HG03520 (cell line): Measurements from ENCODE around the gene KRT85.
A peak's percentile ranks its signal among the peaks of the same experiment; 100 is the strongest.

Experiments used
- ATAC-seq: cut with Tn5 transposase; IDR thresholded peaks from one replicate; pipeline ENCODE4 v1.9.1; 2021; ENCODE audit warnings: mild to moderate bottlenecking, moderate library complexity; ENCODE audit not compliant: unreplicated experiment

The KRT85 gene

DNA sequence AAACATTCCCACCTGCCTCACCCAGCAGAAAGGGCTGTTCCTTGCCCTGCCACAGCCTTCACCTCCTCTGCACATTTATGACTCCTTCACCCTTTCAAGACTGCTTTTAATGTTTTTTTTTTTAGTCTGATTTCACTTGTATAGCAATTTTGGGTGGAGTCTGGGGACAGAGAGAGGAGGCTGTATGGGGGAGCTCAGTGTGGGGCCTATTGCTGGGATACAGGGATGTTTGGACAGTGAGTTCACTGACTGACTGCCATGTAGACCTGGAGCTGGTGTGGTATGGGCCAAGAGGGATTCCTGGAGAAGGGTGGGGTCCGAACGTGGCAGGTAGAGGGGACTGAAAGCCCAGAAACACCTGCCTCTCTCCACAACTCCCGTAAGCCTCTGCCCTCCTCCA is 1.9 kb upstream of the KRT85 start:
- ATAC-seq, result no peak

DNA sequence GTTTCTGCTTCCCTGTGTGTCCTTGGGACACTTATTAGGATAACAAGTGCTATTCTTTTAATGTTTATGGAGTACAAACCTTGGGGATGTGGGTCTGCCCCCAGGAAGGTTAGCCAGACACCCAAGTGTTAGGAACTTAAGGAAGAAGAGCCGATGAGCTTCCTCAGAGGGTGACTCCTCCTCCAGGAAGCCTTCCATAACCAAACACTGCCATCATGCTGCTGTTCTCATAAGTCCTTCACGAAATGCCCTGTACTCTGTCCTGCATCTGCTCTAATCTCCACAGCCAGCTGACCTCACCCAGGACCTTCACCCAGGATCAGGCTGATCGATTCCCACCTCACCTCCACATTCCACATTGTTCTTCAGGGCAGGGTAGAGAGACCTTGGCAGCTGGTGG is 1.2 kb upstream of the KRT85 start:
- ATAC-seq, result no peak

DNA sequence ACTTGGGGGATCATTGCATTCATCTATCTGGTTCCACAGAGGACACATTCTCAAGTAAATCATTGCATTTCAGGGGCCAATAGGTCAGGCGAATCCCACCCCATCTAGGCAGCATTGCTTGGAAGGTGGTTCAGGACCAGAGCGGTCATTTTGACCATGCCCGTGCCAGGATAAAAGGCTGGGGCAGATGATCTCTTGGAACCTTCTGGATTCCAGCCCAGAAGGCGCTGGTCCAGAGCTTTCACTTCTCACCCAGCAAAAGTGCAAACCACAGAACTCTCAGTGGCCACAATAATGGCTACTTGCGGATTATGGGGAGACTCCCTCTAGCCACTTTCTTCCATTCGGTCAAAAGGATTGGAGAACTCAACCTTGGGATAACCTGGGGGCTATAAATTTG is 595 bp upstream of the KRT85 start:
- ATAC-seq, result no peak

DNA sequence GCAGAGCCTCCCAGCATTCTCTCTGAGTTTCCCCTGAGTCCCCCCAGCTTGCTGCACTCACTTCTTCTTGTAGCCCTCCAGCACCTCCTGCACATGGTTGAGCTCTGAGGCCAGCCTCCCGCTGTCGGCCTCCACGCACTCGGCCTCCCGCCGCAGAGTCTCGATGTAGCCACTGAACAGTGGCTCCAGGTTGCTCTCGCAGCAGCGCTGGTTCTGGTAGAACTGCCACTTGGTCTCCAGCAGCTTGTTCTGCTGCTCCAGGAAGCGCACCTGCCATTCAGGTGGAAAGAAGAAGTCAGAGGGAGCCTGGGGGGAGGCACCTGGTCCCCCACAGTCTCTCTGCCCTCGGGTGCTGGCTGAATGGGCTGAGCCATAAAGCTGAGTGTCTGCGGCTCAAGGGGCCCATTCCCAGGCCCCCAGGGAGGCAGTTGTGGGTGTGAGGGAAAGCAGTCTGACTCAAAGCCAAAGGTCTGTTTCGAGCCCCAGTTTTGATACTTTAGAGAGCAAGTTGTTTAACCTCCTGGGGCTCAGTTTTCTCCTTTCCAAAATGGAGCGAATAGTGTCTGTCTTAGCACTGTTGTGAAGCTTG is 2.3 kb downstream of the KRT85 start:
- no peak for ATAC-seq

DNA sequence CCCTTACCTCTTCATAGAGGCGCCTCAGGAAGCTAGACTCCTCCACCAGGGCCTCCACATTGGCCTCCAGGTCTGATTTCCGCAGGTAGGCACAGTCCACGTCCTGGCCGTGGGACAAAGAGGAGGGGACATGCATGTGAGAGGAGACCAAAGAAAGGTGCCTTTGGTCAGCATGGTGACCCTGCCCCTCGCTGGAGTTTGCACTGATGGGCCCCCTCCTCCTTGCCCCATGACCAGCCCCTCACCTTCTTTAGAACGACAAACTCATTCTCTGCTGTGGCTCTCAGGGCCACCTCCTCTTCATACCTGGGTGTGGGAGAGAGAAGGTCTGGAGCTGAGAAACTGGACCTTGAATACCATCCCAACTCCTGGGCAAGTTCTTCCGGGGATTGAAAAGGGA is 3.2 kb downstream of the KRT85 start:
- no peak for ATAC-seq

DNA sequence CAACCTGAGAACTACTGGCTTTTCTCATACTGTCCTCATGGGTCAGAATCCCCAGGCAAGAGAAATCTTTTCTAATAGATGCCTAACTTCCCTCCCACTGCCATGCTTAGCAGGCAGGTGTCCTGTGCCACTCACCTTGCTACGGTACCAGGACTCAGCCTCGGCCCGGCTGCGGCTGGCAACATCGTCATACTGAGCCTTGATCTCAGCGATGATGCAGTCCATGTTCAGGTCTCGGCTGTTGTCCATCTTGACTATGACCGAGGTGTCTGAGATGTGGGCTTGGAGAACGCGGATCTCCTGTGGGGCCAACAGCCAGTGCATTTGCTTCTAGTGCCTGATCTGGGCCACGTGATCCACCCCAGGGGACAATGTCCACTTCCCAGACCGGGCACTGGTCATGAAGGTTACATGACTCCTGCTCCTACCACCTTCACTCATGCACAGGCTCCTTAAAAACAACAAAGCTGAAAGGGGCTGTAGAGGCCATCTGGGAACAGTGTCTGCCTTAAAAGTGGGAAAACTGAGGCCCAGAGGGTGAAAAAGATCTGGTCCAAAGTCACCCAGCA is 4.1 kb downstream of the KRT85 start:
- ATAC-seq, result no peak

DNA sequence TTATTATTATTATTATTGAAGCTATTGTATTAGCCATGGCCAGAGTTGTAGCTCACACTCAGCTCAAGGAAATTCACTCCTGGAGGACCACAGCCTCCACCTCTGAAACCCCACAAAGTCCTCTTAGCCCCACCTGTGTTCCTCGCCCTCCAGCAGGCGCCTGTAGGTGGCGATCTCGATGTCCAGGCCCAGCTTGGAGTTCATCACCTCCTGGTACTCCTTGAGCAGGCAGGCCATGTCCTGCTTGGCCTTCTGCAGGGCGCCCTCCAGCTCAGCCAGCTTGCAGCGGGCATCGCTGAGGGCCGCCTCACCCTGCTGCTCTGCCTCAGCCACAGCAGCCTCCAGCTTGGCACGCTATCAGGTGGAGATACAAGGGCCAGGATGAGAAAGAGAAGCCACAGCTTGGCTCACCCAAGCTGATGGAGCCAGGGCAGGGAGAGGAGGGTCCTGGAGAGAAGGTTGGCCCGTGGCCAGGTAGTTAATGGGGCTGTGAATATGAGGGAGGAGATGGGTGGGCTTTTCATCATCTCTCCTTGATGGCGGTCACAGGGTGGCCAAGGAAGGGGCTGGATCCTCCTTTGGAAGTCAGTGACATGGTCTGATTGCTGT is 5.1 kb downstream of the KRT85 start:
- ATAC-seq, result no peak

DNA sequence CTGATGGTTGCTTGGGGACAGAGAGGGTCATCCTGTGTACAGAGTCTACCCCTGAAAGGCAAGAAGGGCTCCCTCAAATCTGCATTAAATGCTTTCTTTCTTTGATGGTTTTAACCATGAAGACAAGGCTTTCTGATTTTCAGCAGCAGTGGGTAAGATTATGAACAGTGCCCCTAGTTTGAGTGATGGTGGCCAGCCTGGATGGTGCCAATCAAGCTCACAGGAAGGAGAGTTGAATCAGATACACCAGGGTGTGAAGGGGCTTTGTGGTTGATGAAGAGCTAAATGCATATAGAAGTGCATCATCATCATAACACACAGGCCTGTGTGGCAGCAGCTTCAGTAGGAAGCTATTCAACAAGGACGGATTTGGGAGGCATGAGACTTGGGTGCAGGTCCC is 5.7 kb downstream of the KRT85 start:
- no peak for ATAC-seq

DNA sequence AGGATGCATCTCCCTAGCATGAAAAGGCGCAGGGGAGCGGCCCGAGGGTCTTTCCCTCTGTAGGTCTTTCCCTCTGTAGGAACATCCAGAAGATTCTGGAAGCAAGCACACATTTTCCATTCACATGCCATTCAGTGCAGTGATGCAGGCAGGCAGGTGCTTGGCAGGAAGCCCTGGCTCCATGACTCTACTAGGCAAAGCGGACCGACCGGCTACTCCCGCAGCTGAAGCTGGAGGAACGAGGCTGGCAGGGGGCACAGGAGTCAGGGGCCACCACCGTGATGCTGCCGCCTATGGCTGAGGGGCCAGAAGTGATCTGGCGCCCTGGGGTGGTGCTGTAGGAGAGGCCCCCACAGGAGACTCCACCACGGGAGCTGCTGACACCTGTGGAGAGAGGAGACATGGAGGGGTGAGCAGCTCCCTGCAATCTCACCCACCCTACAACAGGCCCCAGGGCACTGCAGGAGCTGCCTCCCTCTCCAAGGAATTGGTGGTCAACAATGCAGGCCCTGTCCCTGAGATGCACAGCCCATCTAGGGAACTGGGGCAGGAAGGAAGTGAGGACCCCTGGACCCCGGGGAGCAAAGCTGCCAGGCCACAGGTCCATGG is 6.5 kb downstream of the KRT85 start:
- ATAC-seq, result no peak

DNA sequence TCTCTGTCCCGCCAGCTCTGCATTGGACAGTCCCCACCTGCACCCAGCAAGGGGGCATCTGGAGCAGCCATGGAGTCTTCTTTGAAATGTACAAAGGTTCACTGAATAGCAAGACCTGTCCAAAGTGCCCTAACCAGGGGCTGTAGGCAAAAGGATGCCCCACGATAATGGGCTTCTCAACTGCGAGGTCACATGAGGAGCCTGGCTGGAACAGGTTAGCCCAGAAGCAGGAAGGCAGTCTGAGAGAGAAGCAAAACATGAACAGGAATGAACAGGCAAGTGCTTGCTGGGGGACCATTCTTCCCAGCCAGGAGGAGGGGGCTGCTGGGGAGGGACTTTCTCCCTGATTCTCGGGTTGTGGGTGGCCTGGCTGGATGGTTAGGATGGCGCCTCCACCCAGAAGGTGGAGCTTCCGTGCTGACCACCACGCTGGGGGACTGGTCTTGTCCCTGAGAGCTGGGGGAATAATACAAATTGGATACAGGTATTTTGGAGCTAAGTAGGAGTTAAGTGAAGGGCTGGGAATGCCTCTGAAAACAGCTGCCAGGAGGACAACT is 7.1 kb downstream of the KRT85 start:
- no peak for ATAC-seq

DNA sequence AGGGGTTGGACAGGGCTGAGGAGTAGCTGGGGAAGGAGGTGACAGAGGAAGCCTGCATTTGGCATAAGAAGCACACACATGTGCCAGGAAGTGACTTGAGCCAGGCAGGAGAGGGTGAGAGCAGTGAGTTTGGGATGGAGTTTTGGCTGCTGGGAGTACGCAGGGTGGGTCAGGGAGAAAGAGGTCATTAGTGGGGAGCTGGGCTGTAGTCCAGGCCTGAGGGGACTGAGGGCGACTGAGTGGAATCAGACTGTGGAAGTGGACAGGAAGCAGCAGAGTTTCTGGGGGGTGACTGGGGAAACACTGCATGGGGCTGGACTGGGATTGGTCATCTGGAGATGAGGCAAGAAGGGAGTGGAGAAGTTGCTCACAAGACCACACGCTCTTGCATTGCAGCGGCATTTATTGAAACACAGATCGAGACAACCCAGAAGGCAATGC is 7.6 kb downstream of the KRT85 start:
- no peak for ATAC-seq

DNA sequence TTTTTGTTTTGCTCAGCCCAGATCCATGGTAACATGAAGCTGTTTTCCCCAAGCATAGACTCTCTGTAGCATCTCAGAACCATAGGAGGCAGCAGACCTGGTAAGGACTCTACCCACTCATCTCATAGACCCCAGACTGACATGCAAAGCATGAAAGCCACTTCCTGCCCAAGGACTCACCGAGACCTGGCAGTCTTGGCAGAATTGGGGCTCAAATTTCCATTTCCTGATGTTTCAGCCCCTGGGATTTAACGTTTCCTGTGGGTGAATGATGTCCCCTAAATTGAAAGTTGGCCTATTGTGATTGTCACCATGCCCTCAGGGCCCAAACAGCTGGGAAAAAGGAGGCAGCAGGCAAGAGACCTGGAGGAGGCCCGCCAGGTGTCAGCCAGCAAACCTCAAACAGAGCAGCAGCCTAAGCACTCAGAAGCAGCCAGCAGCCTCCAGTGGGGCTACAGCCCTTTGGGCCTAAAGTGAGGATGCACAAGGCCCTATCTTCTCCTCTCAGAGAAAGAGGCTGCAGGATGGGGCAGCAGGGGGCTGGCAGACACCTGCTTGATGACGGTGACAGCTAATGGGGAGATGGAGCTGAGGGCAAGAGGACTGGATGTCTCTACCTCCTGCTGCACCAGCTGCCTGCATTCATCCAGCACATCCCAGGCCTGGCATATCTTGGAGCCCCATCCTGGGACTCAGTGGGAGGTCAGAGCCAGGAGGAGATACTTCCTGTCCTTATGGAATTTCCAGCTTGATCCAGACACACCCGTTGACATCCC is 8.5 kb downstream of the KRT85 start:
- ATAC-seq, result peak; percentile 91

DNA sequence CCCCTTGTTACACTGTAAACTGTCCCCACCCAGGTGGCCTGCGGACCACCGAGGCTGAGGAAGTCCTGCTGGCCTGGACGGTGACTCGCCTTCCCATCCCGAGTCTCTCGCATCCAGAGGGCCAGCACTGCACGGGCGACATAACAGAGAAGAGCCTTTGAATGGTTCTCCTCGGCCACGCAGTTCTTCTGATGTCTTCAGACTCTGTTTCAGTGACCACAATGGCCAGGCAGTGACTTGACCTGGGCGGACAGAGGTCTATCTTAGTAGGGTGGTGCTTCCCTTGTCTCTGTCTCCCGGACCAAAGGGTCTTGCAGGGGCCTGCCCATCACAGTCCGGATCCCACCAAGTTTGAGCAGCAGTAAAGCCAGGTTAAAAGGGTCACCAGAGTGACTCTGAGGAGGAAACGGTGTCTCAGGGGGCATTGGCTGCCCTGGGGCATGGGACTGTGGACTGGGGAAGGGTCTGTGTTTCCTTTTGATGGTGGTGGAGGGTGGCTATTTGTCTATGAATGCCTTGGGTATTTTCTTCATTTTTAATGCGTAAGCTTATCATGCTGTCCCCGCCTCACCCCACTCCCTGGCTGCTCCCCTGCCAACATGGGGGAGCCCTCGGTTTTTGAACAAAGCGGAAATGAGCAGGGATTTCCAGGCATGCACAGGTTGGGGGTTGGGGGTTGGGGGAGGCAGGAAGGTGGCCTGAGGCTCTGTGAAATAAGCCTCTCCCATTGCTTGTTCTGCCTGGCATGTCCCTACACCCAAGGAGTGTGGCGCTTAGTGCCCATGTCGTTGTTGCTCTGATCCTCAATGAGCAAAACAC is 10.3 kb downstream of the KRT85 start:
- no peak for ATAC-seq

DNA sequence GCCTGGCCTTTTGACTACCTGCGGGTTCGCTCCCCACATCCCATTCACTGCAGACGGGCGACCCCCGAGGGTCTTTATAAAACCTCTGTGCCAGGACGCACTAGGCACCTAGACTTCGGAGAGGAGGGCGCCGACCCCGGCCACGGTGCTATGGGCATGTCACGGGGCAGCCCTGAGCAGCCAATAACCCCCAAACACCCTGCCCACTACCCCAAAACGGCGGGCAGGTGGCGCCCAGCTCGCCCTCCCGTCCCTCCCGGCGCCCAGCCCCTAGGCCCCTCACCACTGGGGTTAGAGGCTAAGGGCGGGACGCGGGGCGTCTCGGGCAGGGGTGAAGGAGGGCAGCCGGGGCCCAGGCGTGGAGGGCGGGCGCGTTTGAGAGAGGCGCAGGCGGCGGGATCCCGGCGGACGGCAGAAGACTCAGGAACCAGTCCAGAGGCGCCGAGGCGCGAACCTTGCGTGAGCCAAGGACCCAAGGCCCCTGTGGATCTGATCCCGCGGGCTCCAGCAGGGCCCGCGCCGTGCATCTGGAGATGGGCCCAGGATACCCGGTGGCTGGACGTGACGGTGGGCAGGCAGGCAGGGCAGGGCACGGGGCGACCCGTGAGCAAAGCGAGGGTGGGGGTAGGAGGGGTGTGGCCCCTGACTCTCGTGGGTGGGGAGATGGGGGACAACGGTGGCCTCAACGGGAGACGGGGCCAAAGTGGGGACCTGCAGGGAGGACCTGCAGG is 11.1 kb downstream of the KRT85 start:
- ATAC-seq, result no peak

DNA sequence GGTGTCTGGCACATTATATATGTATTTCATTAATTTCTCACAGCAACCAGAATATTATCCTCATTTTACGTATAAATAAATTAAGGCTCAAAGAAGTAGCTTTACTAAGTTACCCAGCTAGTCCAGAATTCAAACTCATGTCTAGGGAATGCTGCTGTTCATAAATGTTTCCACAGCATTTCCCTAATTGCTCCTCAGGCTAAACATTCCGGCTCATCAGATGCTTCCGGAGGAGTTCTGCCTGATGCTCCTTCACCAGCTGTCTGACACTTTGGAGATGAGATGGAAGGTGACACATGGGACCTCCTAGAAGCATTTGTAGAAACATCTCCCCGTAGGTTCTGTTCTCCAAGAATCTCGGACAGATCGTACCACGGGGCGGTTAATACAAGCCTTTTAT is 12.1 kb downstream of the KRT85 start:
- ATAC-seq, result no peak

DNA sequence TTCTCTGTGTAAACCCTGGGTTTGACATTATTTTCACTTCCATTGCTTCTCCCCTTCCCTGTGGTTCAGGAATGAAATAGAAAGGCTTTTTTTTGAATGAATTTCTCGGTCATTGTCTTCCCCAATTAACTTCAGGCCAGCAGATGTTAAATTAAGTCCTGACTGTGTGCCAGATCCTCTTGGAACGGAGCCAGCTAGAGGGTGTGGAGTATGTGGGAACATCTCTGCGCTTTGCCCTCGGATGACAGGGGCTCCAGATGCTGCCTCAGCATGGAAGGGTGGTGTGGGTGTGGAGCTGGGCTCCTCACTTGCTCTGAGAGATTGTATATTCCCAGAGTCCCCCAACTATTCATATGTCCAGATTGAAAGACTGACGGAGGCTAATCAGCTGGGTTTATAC is 13.1 kb downstream of the KRT85 start:
- no peak for ATAC-seq

DNA sequence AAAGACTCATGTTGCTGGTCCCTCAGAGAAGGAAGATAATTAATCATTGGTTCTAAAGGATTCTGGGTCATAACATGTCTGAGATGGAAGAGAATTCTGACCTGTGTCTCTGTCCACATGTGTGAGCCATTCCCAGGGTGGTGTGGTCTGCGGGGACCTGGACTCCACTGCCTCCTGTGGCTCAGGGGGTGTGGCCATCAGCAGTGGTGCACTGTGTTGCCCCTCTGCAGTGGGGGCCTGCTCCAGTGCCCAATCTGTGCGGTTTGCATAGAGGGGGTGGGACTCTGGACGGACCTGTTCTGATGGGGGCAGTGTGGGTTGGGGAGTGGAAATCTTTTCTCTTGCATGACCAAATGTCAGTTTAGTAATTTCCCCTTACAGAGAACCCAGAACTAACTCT is 13.5 kb downstream of the KRT85 start:
- no peak for ATAC-seq

DNA sequence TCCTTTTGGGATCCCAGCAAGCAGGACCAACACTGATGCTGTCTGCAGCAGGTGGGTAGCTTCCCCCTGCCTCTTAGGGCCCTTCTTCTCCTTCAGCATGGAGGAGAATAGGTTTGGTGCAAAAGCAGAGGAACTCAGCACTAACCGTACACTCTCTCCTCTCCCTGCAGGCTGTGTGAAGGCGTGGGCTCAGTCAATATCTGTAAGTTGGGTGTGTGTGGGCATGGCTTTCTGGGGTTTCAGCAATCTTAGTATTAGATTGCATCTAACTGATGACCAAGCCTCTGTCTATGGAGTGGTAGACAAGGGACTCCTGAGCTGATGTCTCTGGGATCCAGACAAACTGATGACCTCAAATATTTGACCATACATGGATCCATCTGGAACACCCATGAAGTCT is 14.3 kb downstream of the KRT85 start:
- ATAC-seq, result no peak

DNA sequence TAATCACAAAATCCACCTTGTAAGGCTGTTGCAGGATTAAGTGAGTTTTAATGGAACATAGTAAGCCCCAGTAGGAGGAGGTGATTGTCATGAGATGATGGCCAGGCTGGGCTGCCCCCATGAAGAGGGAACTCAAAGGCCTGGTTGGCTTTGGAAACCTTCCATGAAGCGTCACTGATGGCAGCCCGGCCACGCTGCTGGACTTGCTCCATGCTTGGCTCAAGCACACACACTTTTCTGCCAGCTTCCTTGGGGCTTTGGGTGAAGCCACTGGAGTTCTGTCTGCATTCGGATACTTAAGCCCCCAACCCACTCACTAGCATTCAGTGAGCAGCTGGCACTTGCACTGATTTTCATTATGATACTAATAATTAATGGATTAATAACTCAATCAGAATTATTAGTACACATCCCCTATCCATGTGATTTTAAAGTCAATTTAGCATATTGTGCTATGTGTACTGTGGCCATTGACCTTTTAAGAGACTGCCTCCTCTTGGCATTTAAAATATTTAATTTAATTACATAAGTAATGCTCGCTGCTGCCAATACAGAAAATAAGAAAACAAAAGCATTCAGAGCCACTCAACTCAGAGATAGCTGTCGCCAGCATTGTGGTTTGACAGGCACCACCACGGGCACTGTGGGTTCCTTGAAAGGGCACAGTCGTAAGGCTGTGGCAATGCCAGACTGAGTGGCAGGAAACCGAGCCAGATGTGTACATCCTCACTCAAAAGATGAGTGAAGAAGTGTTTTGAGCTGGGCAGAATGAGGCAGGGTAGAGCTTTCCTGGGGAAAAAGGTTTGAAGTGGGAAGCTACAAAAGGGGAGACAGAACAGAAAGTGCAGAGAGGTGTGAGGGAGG is 15.9 kb downstream of the KRT85 start:
- no peak for ATAC-seq
